K562 (cell line): Measurements from ENCODE around the gene PSMG3. TPM values are rescaled to one million over a fixed set of nuclear protein-coding genes. Genes with fewer than 3 reads are reported as not detected.
A peak's percentile ranks its signal among the peaks of the same experiment; 100 is the strongest.

Experiments
- BDP1 ChIP-seq: IDR thresholded peaks from 3 replicates; pipeline ENCODE4 v1.6.1; 2011; ENCODE audit not compliant: insufficient read length, insufficient read depth
- FOXA1 ChIP-seq: fragments of 450-650 bp; IDR thresholded peaks from 2 replicates; pipeline ENCODE4 v1.6.1; 2016; ENCODE audit warnings: mild to moderate bottlenecking, borderline replicate concordance
- HMG20A ChIP-seq: fragments of 450-650 bp; formaldehyde crosslinking; conservative IDR thresholded peaks from 2 replicates; pipeline ENCODE4 v1.4.0; 2020; ENCODE audit warnings: mild to moderate bottlenecking, mixed read lengths
- LARP7 ChIP-seq: fragments of 450-650 bp; IDR thresholded peaks from 2 replicates; pipeline ENCODE4 v1.6.1; 2016
- MYNN ChIP-seq, 2 experiments: sonication (generic); formaldehyde crosslinking in 1 of 2; IDR thresholded peaks; 2 replicates each; pipeline versions ENCODE4 v1.5.0 to v1.6.1; 2016 to 2020; ENCODE audit warnings: antibody characterized with exemption in 1 of 2, missing genetic modification reagents in 1 of 2
- RBM15 ChIP-seq: fragments of 200-400 bp; formaldehyde crosslinking; IDR thresholded peaks from 2 replicates; pipeline ENCODE4 v1.6.1; 2018; ENCODE audit warnings: mild to moderate bottlenecking, low read length, moderate library complexity; ENCODE audit not compliant: insufficient read depth
- SRSF9 ChIP-seq: fragments of 200-400 bp; formaldehyde crosslinking; IDR thresholded peaks from 2 replicates; pipeline ENCODE4 v1.6.1; 2017; ENCODE audit warnings: low read depth, low read length, borderline replicate concordance
- STAT5B ChIP-seq: fragments of 250-450 bp; sonication (Bioruptor Pico); IDR thresholded peaks from 2 replicates; pipeline ENCODE4 v1.8.0; 2021; ENCODE audit warnings: mild to moderate bottlenecking, inconsistent platforms
- XRCC3 ChIP-seq: fragments of 450-650 bp; IDR thresholded peaks from 2 replicates; pipeline ENCODE4 v1.6.1; 2017; ENCODE audit warnings: mild to moderate bottlenecking, moderate library complexity
- ZNF217 ChIP-seq: sonication (generic); formaldehyde crosslinking; IDR thresholded peaks from 2 replicates; pipeline ENCODE4 v1.8.0; 2022; ENCODE audit warnings: mild to moderate bottlenecking, missing genetic modification reagents
- ZZZ3 ChIP-seq: fragments of 450-650 bp; IDR thresholded peaks from 2 replicates; pipeline ENCODE4 v1.6.1; 2016; ENCODE audit warnings: antibody characterized with exemption, mild to moderate bottlenecking, moderate library complexity
- polyA plus RNA-seq, 8 experiments: library from polyadenylated mRNA; depleted of rRNA in 4 of 8; stranded (reverse) in 5 of 8; unstranded in 3 of 8; fragments of >200 nt; fragmentation: Nextera tagmentation in 2 of 8; fragmentation: Illumina TruSeq in 1 of 8; extraction: Ambion mirVana in 2 of 8; extraction: Trizol in 1 of 8; gene quantifications; 2 replicates each; pipeline versions ENCODE4 v1.2.1 to v1.2.3, GENCODE V29; 2011 to 2014; ENCODE audit warnings: inconsistent platforms in 1 of 8, missing spikeins in 1 of 8
- total RNA-seq, 7 experiments: library from RNA; depleted of rRNA in 6 of 7; stranded (reverse); fragments of >200 nt in 6 of 7; fragmentation: Illumina TruSeq in 2 of 7; extraction: Trizol in 2 of 7; gene quantifications; 2 replicates each; pipeline versions ENCODE4 v1.2.1 to v1.2.3, GENCODE V29; 2011 to 2021; ENCODE audit warnings: low replicate concordance in 1 of 7
- TF ChIP-seq, protein P1 (sequence below): sonication (generic); formaldehyde crosslinking; IDR thresholded peaks from 2 replicates; pipeline ENCODE4 v1.8.1; 2023; ENCODE audit warnings: missing genetic modification reagents, mild to moderate bottlenecking, borderline replicate concordance
- TF ChIP-seq, protein P2 (sequence below): fragments of 250-450 bp; sonication (Bioruptor Pico); IDR thresholded peaks from 2 replicates; pipeline ENCODE4 v1.8.0; 2022; ENCODE audit warnings: moderate library complexity, mild to moderate bottlenecking, inconsistent platforms
- TF ChIP-seq, protein P3 (sequence below): fragments of 450-650 bp; IDR thresholded peaks from 2 replicates; pipeline ENCODE4 v1.6.1; 2016; ENCODE audit warnings: mild to moderate bottlenecking
- TF ChIP-seq, protein P4 (sequence below): fragments of 250-450 bp; sonication (Bioruptor Pico); IDR thresholded peaks from 2 replicates; pipeline ENCODE4 v1.8.0; 2022; ENCODE audit warnings: inconsistent platforms

Gene PSMG3
- total and polyA plus RNA-seq, 9 of the 15 experiments (the other 6 are each of a cell fraction or from before 2014, with no cell fraction given): 34.8 to 122 (median 80.1) TPM

DNA sequence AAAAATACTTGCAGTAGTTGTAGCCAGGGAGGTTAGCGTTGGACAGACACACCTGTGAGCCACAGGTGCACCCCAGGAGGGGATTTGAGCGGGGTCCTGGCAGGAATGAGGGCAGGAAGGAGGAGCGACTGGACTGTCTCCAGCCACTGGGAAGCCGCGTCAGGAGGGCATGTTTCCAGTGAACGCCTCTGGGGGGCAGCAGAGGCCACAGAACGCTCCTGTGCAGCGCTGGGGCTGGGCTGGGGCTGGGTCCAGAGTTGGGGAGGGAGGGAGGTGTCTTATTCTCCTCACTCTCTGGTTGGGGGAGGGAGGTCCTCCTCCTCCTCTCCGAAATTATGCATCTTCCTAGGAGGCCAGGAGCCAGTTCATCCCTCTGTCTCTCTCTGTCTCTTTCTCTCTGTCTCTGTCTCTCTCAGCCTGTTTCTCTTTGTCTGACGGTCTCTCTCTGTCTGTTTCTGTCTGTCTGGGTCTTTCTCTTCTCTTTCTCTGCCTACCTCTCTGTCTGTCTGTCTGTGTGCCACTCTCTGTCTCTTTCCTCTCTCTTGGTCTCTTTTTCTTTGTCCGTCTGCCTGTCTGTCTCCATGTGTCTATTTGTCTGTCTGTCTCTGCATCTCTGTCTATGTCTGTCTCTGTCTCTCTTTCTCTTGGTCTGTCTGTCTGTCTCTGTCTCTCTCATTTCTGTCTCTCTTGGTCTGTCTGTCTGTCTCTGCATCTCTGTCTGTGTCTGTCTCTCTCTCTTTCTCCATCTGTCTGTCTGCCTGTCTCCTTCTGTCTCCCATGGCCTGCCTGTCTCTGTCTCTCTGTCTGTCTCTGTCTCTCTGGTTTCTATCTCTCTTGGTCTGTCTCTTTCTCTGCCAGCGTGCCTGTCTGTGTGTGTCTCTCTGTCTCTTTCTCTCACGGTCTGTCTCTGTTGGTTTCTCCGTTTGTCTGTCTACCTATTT is 9.9 kb upstream of the PSMG3 start (continued):
- TF ChIP-seq, protein P1, sequence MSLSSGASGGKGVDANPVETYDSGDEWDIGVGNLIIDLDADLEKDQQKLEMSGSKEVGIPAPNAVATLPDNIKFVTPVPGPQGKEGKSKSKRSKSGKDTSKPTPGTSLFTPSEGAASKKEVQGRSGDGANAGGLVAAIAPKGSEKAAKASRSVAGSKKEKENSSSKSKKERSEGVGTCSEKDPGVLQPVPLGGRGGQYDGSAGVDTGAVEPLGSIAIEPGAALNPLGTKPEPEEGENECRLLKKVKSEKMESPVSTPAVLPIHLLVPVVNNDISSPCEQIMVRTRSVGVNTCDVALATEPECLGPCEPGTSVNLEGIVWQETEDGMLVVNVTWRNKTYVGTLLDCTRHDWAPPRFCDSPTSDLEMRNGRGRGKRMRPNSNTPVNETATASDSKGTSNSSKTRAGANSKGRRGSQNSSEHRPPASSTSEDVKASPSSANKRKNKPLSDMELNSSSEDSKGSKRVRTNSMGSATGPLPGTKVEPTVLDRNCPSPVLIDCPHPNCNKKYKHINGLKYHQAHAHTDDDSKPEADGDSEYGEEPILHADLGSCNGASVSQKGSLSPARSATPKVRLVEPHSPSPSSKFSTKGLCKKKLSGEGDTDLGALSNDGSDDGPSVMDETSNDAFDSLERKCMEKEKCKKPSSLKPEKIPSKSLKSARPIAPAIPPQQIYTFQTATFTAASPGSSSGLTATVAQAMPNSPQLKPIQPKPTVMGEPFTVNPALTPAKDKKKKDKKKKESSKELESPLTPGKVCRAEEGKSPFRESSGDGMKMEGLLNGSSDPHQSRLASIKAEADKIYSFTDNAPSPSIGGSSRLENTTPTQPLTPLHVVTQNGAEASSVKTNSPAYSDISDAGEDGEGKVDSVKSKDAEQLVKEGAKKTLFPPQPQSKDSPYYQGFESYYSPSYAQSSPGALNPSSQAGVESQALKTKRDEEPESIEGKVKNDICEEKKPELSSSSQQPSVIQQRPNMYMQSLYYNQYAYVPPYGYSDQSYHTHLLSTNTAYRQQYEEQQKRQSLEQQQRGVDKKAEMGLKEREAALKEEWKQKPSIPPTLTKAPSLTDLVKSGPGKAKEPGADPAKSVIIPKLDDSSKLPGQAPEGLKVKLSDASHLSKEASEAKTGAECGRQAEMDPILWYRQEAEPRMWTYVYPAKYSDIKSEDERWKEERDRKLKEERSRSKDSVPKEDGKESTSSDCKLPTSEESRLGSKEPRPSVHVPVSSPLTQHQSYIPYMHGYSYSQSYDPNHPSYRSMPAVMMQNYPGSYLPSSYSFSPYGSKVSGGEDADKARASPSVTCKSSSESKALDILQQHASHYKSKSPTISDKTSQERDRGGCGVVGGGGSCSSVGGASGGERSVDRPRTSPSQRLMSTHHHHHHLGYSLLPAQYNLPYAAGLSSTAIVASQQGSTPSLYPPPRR: no peak
- TF ChIP-seq FOXA1 (no peak), LARP7 (0 out of 2 replicates have a peak, but pooled peaks have one; percentile 62), RBM15 (no peak), HMG20A (no peak), SRSF9 (no peak), MYNN (IDR thresholded peaks at IDR 0.05) (no peak), MYNN (CRISPR knock-in tag; IDR thresholded peaks at IDR 0.05) (no peak), ZNF217 (no peak), STAT5B (no peak), BDP1 (no peak), ZZZ3 (no peak), XRCC3 (no peak)
- TF ChIP-seq, protein P2, sequence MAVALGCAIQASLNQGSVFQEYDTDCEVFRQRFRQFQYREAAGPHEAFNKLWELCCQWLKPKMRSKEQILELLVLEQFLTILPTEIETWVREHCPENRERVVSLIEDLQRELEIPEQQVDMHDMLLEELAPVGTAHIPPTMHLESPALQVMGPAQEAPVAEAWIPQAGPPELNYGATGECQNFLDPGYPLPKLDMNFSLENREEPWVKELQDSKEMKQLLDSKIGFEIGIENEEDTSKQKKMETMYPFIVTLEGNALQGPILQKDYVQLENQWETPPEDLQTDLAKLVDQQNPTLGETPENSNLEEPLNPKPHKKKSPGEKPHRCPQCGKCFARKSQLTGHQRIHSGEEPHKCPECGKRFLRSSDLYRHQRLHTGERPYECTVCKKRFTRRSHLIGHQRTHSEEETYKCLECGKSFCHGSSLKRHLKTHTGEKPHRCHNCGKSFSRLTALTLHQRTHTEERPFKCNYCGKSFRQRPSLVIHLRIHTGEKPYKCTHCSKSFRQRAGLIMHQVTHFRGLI (CRISPR knock-in tag): no peak
- TF ChIP-seq, protein P3, sequence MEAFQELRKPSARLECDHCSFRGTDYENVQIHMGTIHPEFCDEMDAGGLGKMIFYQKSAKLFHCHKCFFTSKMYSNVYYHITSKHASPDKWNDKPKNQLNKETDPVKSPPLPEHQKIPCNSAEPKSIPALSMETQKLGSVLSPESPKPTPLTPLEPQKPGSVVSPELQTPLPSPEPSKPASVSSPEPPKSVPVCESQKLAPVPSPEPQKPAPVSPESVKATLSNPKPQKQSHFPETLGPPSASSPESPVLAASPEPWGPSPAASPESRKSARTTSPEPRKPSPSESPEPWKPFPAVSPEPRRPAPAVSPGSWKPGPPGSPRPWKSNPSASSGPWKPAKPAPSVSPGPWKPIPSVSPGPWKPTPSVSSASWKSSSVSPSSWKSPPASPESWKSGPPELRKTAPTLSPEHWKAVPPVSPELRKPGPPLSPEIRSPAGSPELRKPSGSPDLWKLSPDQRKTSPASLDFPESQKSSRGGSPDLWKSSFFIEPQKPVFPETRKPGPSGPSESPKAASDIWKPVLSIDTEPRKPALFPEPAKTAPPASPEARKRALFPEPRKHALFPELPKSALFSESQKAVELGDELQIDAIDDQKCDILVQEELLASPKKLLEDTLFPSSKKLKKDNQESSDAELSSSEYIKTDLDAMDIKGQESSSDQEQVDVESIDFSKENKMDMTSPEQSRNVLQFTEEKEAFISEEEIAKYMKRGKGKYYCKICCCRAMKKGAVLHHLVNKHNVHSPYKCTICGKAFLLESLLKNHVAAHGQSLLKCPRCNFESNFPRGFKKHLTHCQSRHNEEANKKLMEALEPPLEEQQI: no peak
- TF ChIP-seq, protein P4, sequence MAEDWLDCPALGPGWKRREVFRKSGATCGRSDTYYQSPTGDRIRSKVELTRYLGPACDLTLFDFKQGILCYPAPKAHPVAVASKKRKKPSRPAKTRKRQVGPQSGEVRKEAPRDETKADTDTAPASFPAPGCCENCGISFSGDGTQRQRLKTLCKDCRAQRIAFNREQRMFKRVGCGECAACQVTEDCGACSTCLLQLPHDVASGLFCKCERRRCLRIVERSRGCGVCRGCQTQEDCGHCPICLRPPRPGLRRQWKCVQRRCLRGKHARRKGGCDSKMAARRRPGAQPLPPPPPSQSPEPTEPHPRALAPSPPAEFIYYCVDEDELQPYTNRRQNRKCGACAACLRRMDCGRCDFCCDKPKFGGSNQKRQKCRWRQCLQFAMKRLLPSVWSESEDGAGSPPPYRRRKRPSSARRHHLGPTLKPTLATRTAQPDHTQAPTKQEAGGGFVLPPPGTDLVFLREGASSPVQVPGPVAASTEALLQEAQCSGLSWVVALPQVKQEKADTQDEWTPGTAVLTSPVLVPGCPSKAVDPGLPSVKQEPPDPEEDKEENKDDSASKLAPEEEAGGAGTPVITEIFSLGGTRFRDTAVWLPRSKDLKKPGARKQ (CRISPR knock-in tag): no peak
